HG02759 (cell line): ENCODE results near the gene CDHR1.

ENCODE experiments used
- ATAC-seq: cut with Tn5 transposase; IDR thresholded peaks from one replicate; pipeline ENCODE4 v1.9.1; 2021; ENCODE audit warnings: mild to moderate bottlenecking, moderate library complexity; ENCODE audit not compliant: unreplicated experiment

Gene CDHR1

DNA sequence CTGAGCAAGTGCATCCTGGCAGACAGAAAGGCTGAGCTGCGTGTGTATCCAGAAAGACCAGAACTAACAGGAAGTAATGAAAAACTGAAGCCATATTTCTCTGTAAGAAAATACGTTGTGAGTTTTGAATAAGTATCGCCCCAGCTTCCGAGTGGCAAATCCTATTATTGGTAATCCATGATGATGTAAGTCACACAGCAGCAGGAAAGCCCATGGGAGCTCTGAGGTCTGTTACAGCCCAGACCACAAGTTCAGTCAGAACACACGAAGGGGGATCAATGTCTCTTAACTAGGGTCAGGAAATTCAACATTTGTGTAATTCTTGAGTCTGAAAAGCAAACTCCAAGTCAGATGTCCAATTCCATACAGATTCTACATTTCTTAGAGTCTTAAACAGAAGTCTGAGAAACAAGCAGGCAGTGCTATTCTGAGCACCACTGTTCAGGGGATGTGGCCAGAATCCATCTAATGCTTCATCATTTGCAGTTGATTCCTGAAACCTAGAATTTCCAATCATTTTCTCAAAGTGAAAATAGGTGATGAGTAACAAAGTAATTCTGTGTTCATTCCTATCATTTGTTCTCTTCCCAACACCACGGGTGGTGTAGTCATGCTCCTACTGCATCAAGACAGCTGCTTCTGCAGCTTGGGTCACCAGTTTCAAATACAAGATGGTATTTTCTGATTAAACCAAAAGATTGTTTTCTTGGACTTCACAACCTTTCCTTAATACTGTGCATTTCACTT, 31.3 kb downstream of the CDHR1 start, which contains the start of gene LRIT2:
Gene LRIT2 (minus strand): TSS at position 118 of the 747 bp plus-strand sequence. CDS start 24 bp downstream, at position 94.
- ATAC-seq = no peak

DNA sequence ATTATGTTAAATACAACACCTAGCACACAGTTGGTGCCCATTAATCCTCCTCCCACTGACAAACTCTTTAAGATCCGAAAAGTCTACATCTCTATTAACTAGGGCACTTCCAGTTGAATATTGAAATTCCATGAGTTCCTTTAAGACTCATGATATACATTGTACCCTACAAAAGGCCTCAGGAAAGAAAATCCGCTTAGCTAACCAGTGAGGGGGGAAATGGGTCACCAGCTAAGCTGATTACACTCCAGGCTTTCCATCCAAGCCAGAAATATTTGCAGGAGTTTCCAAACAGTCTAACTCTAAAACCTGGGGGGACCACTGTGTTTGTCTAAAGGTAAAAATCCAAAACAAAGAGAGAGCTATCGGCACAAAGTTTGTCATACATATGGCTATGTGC, 32.3 kb downstream of the CDHR1 start:
- ATAC-seq = no peak

DNA sequence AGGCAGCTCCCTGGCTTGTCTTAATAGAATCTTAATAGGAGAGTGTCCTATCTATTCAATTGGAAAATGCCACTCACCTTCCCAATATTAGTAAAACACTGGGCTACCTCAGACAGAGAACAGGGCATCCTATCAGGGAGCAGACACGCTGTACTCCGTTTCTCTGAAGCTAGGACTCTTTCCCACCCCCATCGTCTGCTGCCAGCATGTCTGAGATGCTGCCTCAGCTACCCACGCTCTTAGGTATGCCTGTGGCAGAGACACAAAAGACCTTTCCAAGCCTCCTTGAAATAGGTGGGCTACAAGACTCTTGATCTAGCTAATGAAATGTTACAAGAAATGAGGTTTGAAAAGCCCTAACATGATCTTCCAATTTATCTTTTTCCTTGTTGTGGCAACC, 33.5 kb downstream of the CDHR1 start:
- no peak for ATAC-seq

DNA sequence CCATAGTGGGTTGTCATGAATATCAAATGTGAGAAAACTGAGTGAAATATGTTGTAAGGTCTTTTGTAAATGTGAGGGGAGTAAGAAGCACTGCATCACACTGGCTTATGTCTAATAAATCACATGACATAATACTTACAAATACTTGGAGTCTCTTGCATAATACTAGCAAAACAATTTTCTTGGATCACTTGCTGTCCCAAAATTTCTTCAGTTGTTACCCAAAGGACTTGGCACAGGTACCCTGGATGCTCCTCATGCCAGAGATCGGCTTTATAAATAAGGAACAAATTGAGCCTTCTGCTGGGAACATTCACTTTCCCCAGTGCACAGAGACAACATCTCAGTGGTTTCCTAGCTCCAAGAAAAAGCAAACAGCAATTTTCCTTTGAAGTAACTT, 36.0 kb downstream of the CDHR1 start:
- ATAC-seq = no peak

DNA sequence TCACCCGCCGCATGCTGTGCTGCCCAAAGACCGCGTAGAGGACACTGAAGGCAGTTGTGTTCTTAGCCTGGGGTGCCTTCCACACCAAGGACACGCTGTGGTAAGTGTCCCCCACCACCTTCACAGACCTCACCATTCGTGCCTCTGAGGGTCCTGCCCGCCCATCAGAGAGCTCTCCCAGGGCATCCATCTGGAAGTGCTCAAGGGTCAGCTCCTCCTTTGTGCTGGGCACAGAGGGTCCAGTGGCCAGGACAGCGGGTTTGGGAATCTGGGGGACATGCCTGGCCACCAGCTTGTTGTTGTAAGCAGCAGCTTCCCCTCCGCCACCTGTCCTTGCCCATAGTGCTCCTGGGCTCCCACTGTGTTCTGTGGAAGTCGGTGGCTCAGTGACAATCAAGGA, 38.0 kb downstream of the CDHR1 start:
- no peak for ATAC-seq

DNA sequence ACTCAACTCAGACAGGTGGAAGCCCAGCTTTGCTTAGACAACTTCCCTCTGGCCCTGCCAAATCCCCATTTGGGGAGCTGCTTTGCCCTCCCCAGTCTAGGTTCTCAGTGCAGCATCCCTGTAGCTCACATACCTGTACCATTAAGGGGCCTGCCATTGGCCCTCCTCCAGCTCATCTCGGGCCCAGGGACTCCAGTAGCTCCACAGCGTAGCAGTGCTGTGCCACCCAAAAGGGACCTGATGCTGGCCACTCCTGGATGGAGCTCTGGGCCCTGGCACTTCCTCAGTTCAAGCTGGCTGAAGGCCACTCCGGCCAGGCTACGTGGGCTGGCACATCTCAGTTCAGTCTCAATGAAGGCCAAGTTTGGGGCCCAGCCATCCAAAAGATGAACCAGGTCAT, 39.6 kb downstream of the CDHR1 start:
- no peak for ATAC-seq

DNA sequence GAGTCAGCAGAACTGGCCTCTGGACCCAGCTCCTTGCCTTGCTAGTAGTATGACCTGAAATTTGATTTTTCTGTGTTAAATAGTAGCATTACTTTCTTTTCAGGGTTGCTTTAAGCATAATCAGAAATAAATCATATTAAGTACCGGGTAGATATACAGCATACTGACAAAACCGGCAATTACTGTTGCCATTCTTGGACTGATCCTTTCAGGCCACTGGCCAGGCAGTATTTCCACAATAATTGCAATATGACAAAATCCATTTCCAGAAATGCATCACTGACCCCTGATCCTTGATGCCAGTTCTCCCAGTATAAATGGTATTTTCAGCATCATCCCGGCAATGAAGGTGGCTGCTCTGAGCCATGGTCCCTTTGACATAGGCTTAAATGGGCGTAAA, 40.1 kb downstream of the CDHR1 start:
- no peak for ATAC-seq

DNA sequence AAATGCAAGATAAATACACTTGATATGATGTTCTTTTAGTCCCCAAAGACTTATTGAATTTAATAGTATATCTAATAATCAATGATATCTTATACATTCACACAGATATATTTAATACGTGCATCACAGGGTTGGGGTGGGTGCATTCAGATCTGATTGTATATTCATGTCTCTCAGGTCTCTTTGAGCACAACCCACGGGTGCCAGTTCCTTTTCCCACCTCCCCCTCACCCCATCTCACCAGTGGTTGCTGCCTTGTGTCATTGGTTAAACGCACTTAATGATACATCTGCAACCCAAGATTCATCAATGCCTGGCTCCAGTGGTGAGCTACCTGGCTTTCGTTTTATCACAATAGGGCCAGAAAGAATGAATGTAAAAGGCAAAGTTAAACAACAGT, 40.8 kb downstream of the CDHR1 start:
- no peak for ATAC-seq

DNA sequence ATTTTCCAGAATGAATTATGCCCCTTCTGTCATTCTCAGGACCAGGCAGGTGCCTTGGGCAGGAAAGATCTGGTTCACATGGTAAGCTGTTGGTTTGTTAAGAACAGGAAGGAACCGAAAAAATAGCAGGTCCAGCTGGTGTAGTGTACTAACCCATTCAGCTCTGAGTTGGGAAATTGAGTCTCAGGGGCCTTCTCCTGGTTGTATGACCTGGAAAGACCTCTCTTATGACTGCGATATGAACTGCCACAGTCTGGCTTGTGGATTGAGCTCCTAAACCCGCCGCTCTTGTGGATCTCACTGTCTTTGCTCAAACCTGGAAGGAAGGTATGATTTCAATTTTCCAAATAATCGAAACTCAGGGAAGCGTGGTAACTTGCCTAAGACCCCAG, 42.5 kb downstream of the CDHR1 start:
- ATAC-seq = no peak

DNA sequence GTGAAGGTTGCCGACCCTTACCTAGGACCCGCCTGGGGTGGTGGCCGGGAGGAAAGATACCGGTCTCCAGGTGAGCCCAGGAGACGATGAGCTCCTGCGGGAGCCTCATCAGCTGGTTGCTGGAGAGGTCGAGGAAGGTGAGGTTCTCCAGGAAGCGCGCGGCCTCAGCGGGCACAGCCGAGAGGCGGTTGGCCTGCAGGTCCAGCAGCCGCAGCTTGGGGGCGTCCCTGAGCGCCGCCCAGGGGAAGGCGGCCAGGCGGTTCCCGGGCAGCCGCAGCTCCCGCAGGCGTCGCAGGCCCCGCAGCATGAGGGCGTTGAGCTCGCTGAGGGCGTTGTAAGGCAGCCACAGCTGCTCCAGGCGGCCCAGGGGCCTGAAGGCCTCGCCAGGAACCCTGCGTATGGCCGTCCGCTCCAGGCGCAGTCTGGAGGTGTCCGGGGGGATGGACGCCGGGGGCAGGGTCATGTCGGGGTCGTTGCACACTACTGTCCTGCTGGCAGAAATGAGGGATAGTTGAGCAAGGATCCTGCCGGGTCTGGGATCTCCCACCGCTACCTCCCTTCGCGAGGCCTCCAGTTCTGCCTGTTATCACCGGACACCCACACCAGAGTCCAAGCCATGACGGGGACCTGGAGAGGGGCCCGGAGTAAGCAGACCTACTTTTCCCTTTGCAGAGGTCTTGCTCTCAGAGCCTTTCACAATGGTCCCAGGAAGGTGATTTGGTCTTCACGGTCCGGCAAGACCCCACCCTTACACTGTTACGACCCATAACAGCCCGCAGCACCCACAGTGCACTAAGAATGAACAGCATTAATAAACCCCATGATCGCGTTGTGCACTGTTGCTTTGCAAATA, 43.1 kb downstream of the CDHR1 start:
- no peak for ATAC-seq

DNA sequence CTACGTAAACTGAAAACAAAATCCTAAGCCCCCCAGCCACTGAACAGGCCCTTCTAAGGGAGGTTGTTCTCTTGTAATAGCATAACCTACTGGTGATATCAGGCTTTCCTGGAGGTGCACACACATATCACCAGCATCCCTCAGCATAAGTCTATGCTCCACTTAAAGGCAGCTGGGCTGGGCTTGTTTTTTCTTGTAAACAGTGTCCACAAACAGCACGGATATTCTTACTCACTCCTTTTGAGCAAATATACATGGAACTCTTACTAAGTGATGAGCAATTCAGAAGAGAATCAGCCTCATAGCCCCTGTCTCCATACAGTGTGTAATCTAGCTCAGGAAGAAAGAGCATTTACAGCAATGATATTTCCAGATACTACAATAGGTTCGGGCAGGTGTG, 44.6 kb downstream of the CDHR1 start:
- ATAC-seq = no peak

DNA sequence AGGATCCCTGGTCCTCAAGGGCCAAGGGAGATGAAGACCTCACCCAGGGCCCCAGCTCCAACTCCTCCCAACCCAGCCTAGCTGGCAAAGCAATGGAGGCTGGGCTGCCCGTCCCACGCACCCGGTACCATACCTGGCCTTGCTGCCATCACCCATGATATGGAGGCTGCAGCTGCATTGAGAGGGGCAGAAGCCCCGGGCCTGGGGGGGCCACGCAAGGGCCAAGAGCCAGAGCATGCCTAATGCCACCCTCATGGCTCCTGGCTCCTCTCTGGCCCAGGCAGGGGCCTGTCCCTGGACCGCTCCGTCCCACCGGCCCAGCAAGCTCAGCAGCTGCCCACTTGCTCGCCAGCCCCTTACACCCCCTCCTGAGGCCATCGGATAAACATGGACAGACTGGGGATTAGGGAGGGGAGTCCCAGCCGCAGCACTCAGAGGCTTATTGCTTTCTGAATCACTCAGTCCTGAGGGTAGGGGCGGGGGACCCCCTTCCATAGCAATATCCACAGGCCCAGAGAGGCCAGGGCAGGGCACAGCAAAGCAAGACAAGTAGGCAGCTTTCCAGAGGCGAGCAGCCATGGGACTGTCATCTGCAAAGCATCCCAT, 47.0 kb downstream of the CDHR1 start, which contains the start of gene LRIT1:
Gene LRIT1 (minus strand): TSS at position 362 of the 606 bp plus-strand sequence. CDS start 107 bp downstream, at position 255.
- ATAC-seq = no peak

DNA sequence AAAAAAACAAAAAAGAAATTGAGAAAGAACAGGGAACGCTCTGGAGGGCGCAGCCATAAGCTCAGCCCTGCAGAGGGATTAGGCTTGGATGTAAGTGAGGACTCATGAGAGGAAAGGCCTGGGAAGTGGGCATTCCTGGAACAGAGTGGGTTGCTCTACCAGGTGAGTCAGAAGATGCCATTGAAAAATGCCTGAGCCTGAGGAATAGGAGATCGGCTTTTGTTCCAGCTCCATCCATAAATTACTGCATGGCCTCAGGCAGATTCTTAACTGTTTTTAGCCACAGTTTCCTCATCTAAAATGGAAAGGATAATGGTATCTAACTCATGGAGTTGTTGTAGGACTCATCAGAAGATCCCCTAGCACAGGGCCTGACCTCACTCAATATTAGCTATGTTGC, 49.4 kb downstream of the CDHR1 start:
- no peak for ATAC-seq

DNA sequence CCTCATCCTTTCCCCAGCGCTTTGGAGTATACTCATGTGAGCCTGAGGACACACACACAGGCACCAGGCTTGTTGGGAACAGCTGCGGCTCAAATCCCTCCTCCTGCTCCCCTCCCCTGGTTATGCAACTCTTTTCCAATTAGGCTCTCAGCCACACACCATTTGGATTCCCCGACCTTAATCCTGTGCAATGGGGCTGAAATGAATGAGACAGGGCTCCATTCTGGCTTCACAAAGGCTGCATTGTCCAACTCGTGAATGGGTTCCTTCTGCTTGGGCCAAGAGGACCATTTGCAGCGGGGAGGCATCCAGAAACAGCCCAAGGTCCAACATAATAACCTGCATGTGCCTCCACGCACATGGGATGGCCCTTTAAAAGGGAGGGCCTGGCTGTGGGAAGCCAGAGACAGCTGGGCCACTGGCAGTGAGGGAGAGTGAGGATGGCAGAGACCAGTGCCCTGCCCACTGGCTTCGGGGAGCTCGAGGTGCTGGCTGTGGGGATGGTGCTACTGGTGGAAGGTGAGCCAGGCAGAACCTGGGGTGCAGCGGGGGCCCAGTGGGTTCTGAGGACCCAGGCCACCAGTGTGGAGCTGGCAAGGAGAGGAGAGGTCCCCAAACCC, 50.4 kb downstream of the CDHR1 start, which contains the start of gene RGR:
Gene RGR (plus strand): TSS at position 403 of the 620 bp plus-strand sequence. CDS start 38 bp downstream, at position 441.
- ATAC-seq = no peak

DNA sequence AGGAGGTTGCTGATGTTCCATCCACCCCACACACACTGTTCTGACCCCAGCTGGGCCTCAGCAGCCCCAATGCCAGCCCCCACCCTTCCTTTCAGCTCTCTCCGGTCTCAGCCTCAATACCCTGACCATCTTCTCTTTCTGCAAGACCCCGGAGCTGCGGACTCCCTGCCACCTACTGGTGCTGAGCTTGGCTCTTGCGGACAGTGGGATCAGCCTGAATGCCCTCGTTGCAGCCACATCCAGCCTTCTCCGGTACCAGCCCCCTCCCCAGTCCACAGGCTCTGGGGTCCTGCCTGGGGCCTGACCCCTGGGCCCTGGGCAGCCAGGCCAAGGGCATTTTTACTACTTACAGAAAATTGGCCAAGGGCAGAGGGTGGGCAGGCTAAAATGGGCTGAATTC, 53.2 kb downstream of the CDHR1 start:
- no peak for ATAC-seq

DNA sequence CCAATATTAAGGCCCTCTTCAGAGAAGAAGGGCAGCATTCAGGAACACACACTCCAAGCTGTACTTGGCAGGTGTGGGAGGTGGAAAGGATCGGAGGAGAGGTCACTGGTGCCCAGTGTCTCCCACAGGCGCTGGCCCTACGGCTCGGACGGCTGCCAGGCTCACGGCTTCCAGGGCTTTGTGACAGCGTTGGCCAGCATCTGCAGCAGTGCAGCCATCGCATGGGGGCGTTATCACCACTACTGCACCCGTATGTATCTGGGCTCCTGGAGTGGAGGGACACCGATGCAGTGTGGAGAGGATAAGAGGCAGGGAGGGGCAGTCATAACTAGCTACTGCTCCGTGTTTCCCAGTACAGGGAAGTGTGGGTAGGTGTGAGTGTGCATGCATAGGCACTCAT, 54.5 kb downstream of the CDHR1 start:
- no peak for ATAC-seq

DNA sequence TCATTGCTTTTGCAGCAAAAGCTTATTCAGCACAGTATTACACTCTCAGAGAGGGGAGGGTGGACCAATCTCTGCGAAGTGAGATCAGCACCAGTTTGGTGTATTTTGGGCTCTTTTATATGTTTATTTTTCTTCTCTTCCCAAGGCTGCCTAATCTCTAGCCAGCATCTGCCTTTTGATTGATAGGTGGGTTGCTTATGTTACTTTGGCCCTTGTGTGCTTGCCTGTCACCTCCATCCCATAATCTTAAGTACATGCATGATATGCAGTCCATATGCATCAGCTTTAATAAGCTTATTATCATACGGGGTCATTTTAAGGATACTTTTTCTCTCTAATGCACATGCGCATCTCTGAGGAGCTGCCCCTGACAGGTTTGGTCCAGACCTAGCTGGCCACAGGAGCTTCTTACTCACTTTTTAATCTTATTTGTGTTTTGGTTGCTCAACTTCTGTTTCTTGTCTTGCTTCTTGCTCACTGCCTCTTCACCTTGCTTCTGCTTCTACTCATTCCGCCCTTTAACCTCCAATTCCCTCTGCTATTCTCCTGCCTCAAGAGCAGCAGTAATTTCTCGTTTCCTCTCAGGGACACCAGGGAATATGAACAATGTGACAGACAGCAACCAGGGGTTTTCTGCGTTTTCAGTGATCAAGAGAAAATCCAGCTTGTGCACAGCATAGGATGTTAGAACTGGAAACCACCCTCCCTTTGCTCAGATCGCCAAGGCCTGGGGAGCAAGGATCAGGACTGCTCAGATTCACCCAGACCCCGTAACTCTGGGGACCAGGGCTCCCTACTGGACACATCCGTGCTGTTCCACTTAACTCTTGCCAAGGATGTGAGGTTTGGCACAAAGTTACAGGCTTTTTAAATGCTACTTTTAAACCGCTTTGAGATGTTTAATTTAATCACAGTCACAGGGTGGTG, 60.5 kb downstream of the CDHR1 start:
- no peak for ATAC-seq

DNA sequence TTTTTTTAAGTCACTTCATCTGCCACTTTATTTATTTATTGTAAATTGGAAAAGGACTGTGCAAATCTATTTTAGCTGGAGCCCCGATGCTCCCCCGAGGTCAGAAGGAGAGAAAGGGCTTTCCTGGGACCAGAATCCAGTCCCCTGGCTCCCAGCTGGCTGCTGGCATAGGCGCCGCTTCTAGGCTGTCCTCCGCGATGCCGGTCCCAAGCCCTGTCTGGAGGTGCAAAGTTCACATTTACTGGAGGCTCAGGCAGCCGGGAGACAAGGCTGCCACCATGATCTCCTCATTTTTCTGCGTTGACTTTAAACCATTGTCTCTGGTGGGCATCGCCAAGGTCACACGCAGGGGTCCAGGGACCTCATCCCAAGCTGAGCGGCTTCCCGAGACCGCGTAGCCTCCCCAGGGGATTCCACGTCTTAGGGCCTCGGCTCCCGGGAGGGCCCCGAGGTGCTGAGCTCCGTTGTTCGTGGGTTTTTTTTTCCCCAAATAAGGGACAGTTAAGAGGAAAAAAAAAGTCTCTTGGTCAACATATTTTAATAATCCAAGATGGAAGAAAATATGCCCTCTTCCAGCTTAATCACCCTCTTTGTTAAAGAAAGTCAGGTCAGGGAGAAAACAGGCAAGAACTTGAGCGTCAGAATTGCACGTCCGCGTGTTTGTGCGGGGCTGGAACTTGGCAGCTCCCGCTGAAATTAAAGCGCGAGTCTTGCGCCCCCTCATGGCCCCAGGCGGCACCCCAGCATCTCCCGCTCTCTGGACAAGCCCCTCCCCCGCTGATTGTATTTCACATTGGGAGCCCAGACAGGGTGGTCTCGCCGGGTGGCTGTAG, 62.4 kb downstream of the CDHR1 start:
- ATAC-seq = peak; percentile 78

DNA sequence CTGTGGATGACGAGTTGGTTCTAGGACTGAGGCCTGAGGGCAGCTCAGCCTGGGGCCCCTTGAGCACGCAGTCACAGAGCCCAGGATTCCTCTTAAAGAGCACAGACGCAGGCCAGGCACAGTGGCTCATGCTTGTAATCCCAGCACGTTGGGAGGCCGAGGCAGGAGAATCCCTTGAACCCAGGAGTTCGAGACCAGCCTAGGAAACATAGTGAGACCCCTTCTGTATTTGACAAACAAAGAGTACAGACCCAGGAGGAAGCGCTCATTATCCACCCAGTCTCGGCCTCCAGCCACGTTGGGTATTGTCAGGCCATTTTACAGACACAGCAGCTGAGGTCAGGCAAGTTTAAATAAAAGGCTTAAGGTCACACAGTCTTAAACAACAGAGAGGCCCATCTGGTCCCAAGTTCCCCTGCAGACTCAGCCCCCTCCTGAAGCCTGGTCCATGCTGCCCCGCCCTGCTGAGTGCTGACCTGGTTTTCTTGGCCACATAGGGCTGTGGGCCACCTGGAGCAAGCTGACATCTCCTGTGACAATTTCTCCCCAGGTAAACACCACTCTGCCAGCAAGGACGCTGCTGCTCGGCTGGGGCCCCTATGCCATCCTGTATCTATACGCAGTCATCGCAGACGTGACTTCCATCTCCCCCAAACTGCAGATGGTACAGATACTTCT, 63.1 kb downstream of the CDHR1 start:
- no peak for ATAC-seq
